NCI-H345 treated with DMSO at 0.1 percent for 48 hours (cell line): ENCODE measurements around the gene SLC35A5.

Experiments used
- DNase-seq: peaks from one replicate; lab custom pipeline; 2025; ENCODE audit not compliant: unreplicated experiment; lab: John Stamatoyannopoulos, UW

SLC35A5 gene

DNA sequence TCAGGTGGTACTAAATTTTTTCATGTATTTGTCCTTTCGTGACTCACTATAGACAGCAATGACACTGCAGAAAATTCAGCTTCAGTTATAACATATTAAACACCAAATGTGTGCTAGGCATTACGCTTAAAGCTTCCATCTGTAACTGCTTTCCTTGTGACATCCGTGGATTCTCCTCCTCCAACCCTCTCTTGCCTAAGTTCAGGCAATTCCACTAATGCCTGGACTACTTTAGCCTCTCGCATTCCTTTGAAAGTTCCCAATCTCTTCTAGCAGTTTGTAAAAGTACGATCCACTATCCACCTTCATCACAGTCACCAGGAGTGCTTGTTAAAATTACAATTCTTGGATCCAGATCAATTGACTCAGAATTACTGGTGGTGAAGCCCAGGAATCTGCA is 61.4 kb downstream of the SLC35A5 start:
- DNase-seq, result no peak

DNA sequence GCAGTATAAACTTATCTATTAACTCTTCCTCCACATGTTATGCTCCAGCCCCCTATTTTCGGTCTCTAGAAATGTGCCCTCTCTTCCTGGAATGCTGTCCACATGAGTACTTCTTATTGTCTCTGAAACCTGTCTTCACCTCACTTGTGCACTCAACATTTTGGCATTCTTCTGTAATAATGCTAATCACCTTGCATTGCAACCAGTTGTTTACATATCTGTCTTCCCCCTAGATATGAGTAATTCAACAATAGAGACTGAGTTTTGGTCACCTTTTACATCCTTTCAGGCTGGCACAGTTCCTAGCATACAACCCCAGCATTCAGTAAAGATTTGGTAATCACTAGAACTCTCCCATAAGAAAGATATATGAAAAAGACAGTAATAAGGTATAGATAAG is 61.9 kb downstream of the SLC35A5 start:
- DNase-seq, result no peak

DNA sequence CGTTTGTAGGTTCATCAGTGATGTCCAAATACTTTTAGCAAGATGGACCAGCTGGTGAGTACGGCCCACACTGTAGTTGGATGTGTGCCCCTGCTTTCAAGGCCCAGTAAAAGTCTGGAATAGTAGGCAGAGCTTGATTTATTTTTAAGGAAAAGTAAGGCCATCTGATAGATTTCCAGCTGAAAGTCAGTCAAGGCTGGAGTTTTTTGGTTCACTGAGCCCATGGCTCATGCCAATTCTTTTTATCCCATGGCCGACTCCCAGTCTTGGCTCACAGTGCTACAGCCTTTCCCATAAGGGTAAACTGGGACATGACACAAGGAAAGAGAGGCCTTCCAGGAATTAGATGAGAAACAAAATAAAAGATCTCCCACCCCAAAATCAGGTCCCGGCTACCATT is 65.6 kb downstream of the SLC35A5 start:
- DNase-seq, result no peak

DNA sequence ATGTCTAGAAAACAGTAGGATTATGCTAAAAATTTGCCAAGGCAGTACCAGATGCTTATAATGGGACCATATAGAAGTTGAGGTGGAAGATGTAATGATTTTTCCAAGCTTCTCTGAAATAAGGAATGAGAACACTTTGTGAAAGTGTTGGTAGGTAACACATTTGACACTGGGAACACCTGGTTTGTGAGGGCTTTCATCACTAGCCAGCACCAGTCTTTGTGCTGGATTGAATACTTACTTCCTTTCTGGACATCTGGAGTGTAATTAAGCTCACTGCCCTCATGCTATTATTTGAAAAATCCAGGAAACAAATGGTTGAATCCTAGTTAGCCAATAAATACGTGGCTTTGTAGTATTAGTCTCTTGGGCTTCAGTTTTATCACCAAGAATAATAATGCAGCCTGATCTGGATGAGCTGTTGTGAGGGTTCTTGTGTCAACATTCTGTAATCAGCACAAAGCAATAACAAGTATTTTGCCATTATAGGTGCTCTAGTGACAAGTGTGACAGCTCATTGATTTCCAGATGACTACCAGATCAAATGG is 66.1 kb downstream of the SLC35A5 start:
- no peak for DNase-seq

DNA sequence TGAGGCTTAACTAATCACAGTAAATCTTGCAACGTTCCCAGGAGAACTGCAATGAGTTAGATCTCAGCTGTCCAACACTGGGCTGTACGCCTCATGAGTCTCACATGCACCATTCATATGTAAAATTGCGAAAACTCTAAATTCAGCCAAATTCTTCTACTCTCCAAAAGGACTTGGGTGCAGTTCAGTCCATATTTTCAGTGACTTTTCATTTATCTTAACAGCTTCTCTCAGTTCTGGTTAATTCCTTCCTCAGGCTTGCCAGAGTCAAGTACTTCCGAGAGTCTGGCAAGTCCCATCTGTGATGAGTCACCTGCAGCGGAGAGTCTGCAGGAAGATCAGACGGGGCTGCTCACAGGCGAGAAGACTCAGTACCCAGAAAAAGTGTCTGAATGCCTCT is 67.6 kb downstream of the SLC35A5 start:
- DNase-seq, result no peak

DNA sequence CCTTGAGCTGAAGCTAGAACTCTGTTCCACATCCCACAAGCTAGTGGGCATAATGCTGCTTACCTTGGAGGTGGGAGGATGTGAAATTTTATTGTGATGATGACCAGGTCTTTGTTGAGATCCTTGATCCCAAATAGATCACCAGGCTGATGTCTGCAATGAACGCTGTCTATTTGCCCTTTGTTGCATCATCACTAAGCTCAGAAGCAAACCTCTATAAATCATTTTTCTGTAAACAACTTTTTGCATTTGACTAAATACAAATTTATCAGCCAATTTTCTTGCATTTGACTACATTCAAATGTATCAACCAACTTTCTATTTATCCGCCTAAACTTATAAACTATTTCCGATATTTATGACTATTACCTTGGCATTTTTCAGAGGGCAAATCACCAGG is 69.4 kb downstream of the SLC35A5 start:
- DNase-seq, result no peak

DNA sequence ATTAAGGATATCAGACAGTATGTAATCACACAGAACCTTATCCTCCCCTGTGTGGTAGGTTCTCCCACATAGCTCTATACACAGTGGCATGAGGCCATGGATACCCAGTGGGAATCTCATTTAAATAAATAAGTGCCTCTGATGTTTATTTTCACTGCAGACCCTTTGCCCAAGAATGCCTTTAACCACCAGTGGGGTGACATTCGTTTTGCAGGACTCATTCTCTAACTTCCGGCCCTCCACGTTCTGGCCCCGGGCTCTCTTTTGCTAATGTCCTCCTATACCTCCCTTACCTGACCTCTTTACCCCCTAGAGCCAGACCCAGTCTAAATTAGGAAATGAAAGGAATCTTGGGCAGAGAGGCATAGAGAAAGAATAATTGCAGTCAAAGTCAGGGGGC is 70.8 kb downstream of the SLC35A5 start:
- DNase-seq, result no peak

DNA sequence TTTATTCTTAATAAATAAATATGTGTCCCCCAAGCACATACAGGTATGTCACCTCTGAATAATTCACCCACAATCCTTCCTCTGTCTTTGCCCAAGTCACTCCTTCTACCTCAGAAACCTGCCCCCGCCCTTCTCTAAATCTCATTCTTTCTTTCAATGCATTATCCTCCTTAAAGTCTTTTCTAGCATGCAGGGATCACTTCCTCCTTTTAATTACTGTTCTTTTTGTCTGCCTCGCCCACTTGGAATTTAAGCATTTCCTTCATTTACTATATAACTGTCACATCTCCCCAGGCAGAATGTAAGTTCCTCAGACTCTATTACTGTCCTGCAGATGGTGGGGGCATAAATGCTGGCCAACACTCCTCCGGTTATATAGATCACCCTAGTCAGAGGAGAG is 71.3 kb downstream of the SLC35A5 start:
- no peak for DNase-seq

DNA sequence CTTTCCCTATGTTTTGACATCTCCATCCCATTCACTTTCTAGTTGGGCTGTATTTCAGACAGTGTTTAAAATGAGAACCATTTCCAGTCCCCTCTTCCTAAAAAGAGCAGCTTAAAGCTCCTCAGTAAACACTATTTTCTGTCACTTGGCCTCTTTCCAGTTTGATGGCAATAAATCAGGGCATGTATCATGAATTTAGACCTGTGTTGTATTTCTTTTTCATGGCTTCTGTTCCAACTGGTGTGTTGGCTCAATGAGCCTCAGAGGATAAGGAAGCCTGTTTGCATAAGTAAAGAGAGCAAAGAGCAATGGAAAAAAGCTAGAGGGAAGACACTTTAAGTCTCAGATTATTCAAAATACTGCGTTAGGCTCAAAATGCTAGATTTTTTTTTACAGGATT is 71.9 kb downstream of the SLC35A5 start:
- DNase-seq, result no peak

DNA sequence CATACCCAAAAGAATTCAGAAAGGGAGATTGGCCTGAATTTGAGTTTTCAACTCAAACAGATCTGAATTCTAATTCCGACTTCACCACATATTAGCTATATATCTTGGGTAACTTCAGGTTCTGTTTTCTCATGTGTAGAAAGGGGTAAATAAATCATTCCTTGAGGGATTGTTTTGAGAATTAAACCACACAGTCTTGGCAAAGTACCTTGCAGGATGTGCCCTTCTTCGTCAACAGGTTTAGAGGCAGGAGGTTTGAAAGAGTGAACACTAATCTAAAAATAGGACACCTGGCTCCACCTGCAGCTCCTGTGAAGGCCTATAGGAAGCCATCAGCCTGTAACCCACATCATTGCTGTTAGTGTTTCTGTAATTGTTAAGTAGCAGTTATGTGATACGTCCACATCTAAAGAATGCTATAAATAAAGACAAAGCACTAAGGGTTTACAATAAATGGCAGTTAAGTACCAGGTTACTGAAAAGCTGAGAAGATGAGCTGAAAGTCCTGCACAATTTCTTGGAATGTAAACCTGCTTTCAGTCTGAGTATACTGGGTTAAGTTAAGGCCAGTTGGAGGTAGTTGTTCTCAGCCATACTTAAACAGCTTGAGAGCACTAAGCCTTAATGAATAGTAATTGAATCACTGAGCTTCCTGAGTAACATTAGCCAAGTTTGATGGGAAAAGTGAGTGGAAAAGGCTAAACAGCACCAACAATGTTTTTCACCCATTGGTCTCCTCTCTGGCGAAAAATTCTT is 73.1 kb downstream of the SLC35A5 start:
- DNase-seq, result no peak
